EH (cell line): Measurements from ENCODE around the gene GLT1D1.

Experiments
- DNase-seq: peaks from one replicate; pipeline ENCODE4 v3.0.0-alpha.2; 2015; ENCODE audit warnings: low read depth

GLT1D1 gene

GRCh38 chr12:128968668-128969067 lies 115.4 kb downstream of the GLT1D1 start:
- DNase-seq: no peak

- DNase-seq: no peak
These were observed 116.3 kb downstream of the GLT1D1 start for GRCh38 chr12:128969480-128970055.

- no peak for DNase-seq
These were observed 116.8 kb downstream of the GLT1D1 start for GRCh38 chr12:128970110-128970509.

GRCh38 chr12:128970941-128971340 lies 117.7 kb downstream of the GLT1D1 start:
- DNase-seq: no peak

GRCh38 chr12:128971802-128972201 lies 118.5 kb downstream of the GLT1D1 start:
- DNase-seq: no peak

GRCh38 chr12:128973883-128974681 lies 120.8 kb downstream of the GLT1D1 start:
- no peak for DNase-seq

GRCh38 chr12:128974881-128975280 lies 121.6 kb downstream of the GLT1D1 start:
- DNase-seq: no peak

GRCh38 chr12:128976120-128976738 lies 123.0 kb downstream of the GLT1D1 start:
- DNase-seq: no peak

GRCh38 chr12:128977441-128977840 lies 124.2 kb downstream of the GLT1D1 start:
- DNase-seq: no peak

GRCh38 chr12:128978067-128978466 lies 124.8 kb downstream of the GLT1D1 start:
- no peak for DNase-seq

- DNase-seq: no peak
These were observed 127.3 kb downstream of the GLT1D1 start for GRCh38 chr12:128980623-128981022.

GRCh38 chr12:128981971-128982533 lies 128.8 kb downstream of the GLT1D1 start:
- DNase-seq: no peak

- DNase-seq: no peak
These were observed 129.7 kb downstream of the GLT1D1 start for GRCh38 chr12:128982933-128983332.

- no peak for DNase-seq
These were observed 130.1 kb downstream of the GLT1D1 start for GRCh38 chr12:128983371-128983770.

GRCh38 chr12:128986957-128987356 lies 133.7 kb downstream of the GLT1D1 start:
- no peak for DNase-seq

- no peak for DNase-seq
These were observed 136.0 kb downstream of the GLT1D1 start for GRCh38 chr12:128989287-128989686.

GRCh38 chr12:128991716-128992115 lies 138.4 kb downstream of the GLT1D1 start:
- no peak for DNase-seq

GRCh38 chr12:128992116-128992515 lies 138.8 kb downstream of the GLT1D1 start:
- no peak for DNase-seq

GRCh38 chr12:128992550-128992949 lies 139.3 kb downstream of the GLT1D1 start:
- DNase-seq: no peak

- no peak for DNase-seq
These were observed 141.6 kb downstream of the GLT1D1 start for GRCh38 chr12:128994856-128995255.

- DNase-seq: no peak
These were observed 142.3 kb downstream of the GLT1D1 start for GRCh38 chr12:128995619-128996018.

- no peak for DNase-seq
These were observed 148.5 kb downstream of the GLT1D1 start for GRCh38 chr12:129001826-129002225.

- DNase-seq: no peak
These were observed 149.1 kb downstream of the GLT1D1 start for GRCh38 chr12:129002427-129002826.
